Gastroesophageal sphincter (tissue), 3 donors: Measurements from ENCODE around the gene SPINK6.

Experiments used
- EP300 ChIP-seq: sonication (generic); formaldehyde crosslinking; IDR thresholded peaks from one replicate; pipeline ENCODE4 v1.6.1; 2017; ENCODE audit warnings: antibody characterized with exemption, mild to moderate bottlenecking
- POLR2A ChIP-seq, 2 donors: fragments of 450-650 bp; IDR thresholded peaks; one replicate each; pipeline ENCODE4 v1.6.1; 2017; ENCODE audit warnings: antibody characterized with exemption in 2 of 2, mild to moderate bottlenecking in 2 of 2, moderate library complexity in 1 of 2
- POLR2AphosphoS5 ChIP-seq: sonication (generic); formaldehyde crosslinking; IDR thresholded peaks from one replicate; pipeline ENCODE4 v1.6.1; 2017; ENCODE audit warnings: antibody characterized with exemption
- TF ChIP-seq, protein P1 (sequence below), 4 experiments: fragments of 200-600 bp in 2 of 4; fragments of 450-650 bp in 2 of 4; sonication (generic) in 1 of 4; IDR thresholded peaks; one replicate each; pipeline ENCODE4 v1.5.1; 2017 to 2019; ENCODE audit warnings: antibody characterized with exemption in 4 of 4, mild to moderate bottlenecking in 2 of 4, moderate library complexity in 2 of 4

GRCh38 chr5:148205044-148205806 is 2.4 kb downstream of the SPINK6 start:
- TF ChIP-seq, protein P1, sequence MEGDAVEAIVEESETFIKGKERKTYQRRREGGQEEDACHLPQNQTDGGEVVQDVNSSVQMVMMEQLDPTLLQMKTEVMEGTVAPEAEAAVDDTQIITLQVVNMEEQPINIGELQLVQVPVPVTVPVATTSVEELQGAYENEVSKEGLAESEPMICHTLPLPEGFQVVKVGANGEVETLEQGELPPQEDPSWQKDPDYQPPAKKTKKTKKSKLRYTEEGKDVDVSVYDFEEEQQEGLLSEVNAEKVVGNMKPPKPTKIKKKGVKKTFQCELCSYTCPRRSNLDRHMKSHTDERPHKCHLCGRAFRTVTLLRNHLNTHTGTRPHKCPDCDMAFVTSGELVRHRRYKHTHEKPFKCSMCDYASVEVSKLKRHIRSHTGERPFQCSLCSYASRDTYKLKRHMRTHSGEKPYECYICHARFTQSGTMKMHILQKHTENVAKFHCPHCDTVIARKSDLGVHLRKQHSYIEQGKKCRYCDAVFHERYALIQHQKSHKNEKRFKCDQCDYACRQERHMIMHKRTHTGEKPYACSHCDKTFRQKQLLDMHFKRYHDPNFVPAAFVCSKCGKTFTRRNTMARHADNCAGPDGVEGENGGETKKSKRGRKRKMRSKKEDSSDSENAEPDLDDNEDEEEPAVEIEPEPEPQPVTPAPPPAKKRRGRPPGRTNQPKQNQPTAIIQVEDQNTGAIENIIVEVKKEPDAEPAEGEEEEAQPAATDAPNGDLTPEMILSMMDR (IDR thresholded peaks at IDR 0.05), result no peak
- TF ChIP-seq POLR2A (IDR thresholded peaks at IDR 0.05) (no peak), POLR2AphosphoS5 (no peak), EP300 (no peak)
